CD4-positive, alpha-beta memory T cell (primary cell): ENCODE results near the gene GDF9. TPM values are rescaled to one million over a fixed set of nuclear protein-coding genes. Genes with fewer than 3 reads are reported as not detected.

ENCODE experiments used
- CTCF ChIA-PET: fragments of 350-600 bp; sonication (Branson Sonifier 250); formaldehyde crosslinking; loops from one replicate; lab custom pipeline; 2021; ENCODE audit warnings: inconsistent platforms; ENCODE audit not compliant: partially characterized antibody; lab: Charles Lee
- POLR2A ChIA-PET: fragments of 350-600 bp; sonication (Branson Sonifier 250); formaldehyde crosslinking; loops from one replicate; lab custom pipeline; 2021; ENCODE audit not compliant: partially characterized antibody; lab: Charles Lee
- DNase-seq, 5 donors: peaks; one replicate each; pipeline versions ENCODE4 v3.0.0 to v3.0.0-alpha.2; 2020 to 2022; ENCODE audit warnings: mixed read lengths in 1 of 5
- H3K27ac ChIP-seq: one replicate; pipeline ENCODE4 v1.7.0; 2013; ENCODE audit warnings: low read depth, low read length
- H3K27me3 ChIP-seq: 2 replicates; pipeline ENCODE4 v1.7.0; 2013; ENCODE audit warnings: mild to moderate bottlenecking, low read length, moderate library complexity; ENCODE audit not compliant: insufficient read depth
- H3K36me3 ChIP-seq: 2 replicates; pipeline ENCODE4 v1.7.0; 2013; ENCODE audit warnings: mild to moderate bottlenecking, low read length, moderate library complexity; ENCODE audit not compliant: insufficient read depth
- H3K4me1 ChIP-seq: 2 replicates; pipeline ENCODE4 v1.7.0; 2013; ENCODE audit warnings: mild to moderate bottlenecking, low read length, moderate library complexity; ENCODE audit not compliant: insufficient read depth
- H3K4me3 ChIP-seq, 2 donors: one replicate each; pipeline ENCODE4 v1.7.0; 2013; ENCODE audit warnings: low read length in 2 of 2, mild to moderate bottlenecking in 1 of 2
- H3K9me3 ChIP-seq, 2 donors: one replicate each; pipeline ENCODE4 v1.7.0; 2013; ENCODE audit warnings: low read length in 2 of 2, control low read depth in 1 of 2; ENCODE audit not compliant: control insufficient read depth in 1 of 2
- H3K27ac Mint-ChIP-seq, 7 donors: one replicate each; pipeline ENCODE4 v1.8.0; 2020 to 2021; ENCODE audit warnings: mixed read lengths in 7 of 7, mild to moderate bottlenecking in 6 of 7, inconsistent platforms in 3 of 7, moderate library complexity in 3 of 7
- H3K27me3 Mint-ChIP-seq, 2 donors: one replicate each; pipeline ENCODE4 v1.8.0; 2020 to 2021; ENCODE audit warnings: mixed read lengths in 2 of 2
- H3K36me3 Mint-ChIP-seq, 2 donors: one replicate each; pipeline ENCODE4 v1.8.0; 2020 to 2021; ENCODE audit warnings: mixed read lengths in 2 of 2, inconsistent platforms in 1 of 2, mild to moderate bottlenecking in 1 of 2
- H3K4me1 Mint-ChIP-seq, 4 donors: one replicate each; pipeline ENCODE4 v1.8.0; 2020 to 2021; ENCODE audit warnings: mixed read lengths in 4 of 4, mild to moderate bottlenecking in 1 of 4
- H3K4me3 Mint-ChIP-seq, 8 donors: one replicate each; pipeline ENCODE4 v1.8.0; 2020 to 2021; ENCODE audit warnings: mixed read lengths in 8 of 8, mild to moderate bottlenecking in 7 of 8, moderate library complexity in 6 of 8, inconsistent platforms in 3 of 8
- H3K9me3 Mint-ChIP-seq, 8 donors: one replicate each; pipeline ENCODE4 v1.8.0; 2020 to 2021; ENCODE audit warnings: mixed read lengths in 8 of 8, mild to moderate bottlenecking in 5 of 8, inconsistent platforms in 3 of 8, moderate library complexity in 1 of 8
- intact Hi-C: fragments of 100-400 bp; cut with micrococcal nuclease; formaldehyde crosslinking; loops from one replicate; pipeline ENCODE4 v1.15.1; 2023
- polyA plus RNA-seq, 2 donors: library from polyadenylated mRNA; unstranded; fragments of 300-500 nt; fragmentation: Illumina TruSeq; gene quantifications; one replicate each; pipeline ENCODE4 v1.2.3, GENCODE V29; 2021
- total RNA-seq, 2 experiments: library from RNA; stranded (reverse); gene quantifications; one replicate each; pipeline ENCODE4 v1.2.3, GENCODE V29; 2021

The GDF9 gene
- total and polyA plus RNA-seq, 4 experiments from 2014 or later: 0.13 to 1.9 (median 0.72) TPM

DNA sequence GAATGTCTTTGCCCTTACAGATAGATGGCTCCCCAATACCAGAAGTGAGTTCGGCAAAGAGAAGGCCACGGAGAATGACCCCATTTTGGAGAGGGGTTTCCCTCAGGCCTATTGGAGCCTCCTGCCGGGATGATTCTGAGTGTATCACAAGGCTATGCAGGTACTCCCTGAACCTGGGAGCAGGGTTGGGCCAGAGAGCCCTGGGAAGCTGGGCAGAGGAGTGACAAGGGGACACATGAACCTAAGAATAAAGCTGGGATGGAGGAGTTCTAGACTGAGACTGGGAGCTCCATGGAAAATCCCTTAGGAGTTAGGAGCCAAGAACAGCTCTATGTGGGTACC, 7.6 kb upstream of the GDF9 start:
- Mint-ChIP-seq H3K4me1 (no peaks in the 10 kb centered on the region), H3K27me3 (no peaks in the 10 kb centered on the region), H3K4me3 (no peak overlapping the region), H3K27ac (peak overlapping the region in 3 of 7 donors; percentile 24 to 68 (median 40)), H3K36me3 (peaks cover 15 to 54% of the 10 kb centered on the region in 2 donors), H3K9me3 (no peaks in the 10 kb centered on the region)
- intact Hi-C loops: no loop called here
- Histone ChIP-seq H3K27ac (no peak overlapping the region), H3K9me3 (no peaks in the 10 kb centered on the region), H3K36me3 (peaks cover 18% of the 10 kb centered on the region), H3K4me1 (no peaks in the 10 kb centered on the region), H3K27me3 (no peaks in the 10 kb centered on the region), H3K4me3 (no peak overlapping the region)
- CTCF ChIA-PET: no interaction called here
- POLR2A ChIA-PET: no interaction called here
- no peak for DNase-seq

GRCh38 chr5:132873119-132873929, 7.1 kb upstream of the GDF9 start, which contains the start of gene LEAP2:
TSS of gene LEAP2 (plus strand) at chr5:132873668. CDS start at chr5:132873695, 27 bp downstream.
- POLR2A ChIA-PET: no interaction called here
- no peak for DNase-seq
- no peak within 1 kb of the TSS for H3K27ac ChIP-seq
- Mint-ChIP-seq H3K4me3 (peak within 1 kb of the TSS in 1 of 8 donors; percentile 5), H3K4me1 (peaks cover 0 to 2% (median 0%) of the 10 kb centered on the region in 4 donors), H3K27ac (peak within 1 kb of the TSS in 6 of 7 donors; percentile 6 to 73 (median 52)), H3K36me3 (peaks cover 12 to 58% of the 10 kb centered on the region in 2 donors), H3K9me3 (no peaks in the 10 kb centered on the region), H3K27me3 (no peaks in the 10 kb centered on the region)
- H3K4me3 ChIP-seq: no peak within 1 kb of the TSS
- intact Hi-C loops: no loop called here
- H3K4me1 ChIP-seq: no peaks in the 10 kb centered on the region
- no peaks in the 10 kb centered on the region for H3K27me3 ChIP-seq
- CTCF ChIA-PET: no interaction called here
- H3K9me3 ChIP-seq: no peaks in the 10 kb centered on the region
- peaks cover 18% of the 10 kb centered on the region for H3K36me3 ChIP-seq

- H3K4me3 Mint-ChIP-seq: no peak overlapping the region
- no peaks in the 10 kb centered on the region for H3K27me3 ChIP-seq
- no peaks in the 10 kb centered on the region for H3K9me3 ChIP-seq
- H3K4me1 ChIP-seq: peaks cover 3% of the 10 kb centered on the region
- intact Hi-C loops: no loop called here
- peaks cover 14% of the 10 kb centered on the region for H3K36me3 ChIP-seq
- H3K4me1 Mint-ChIP-seq: peaks cover 0 to 3% (median 1%) of the 10 kb centered on the region in 4 donors
- H3K27ac ChIP-seq: no peak overlapping the region
- CTCF ChIA-PET: interaction anchor here (1.3 to 2.0 kb wide), 2 partner anchors 11 to 53 kb away, joined by 4 to 9 read pairs; no protein-coding TSS in a partner anchor
- POLR2A ChIA-PET: no interaction called here
- H3K27me3 Mint-ChIP-seq: no peaks in the 10 kb centered on the region
- no peak for DNase-seq
- H3K27ac Mint-ChIP-seq: peak overlapping the region in 6 of 7 donors; percentile 6 to 73 (median 36)
- no peaks in the 10 kb centered on the region for H3K9me3 Mint-ChIP-seq
- no peak overlapping the region for H3K4me3 ChIP-seq
- H3K36me3 Mint-ChIP-seq: peaks cover 12 to 56% of the 10 kb centered on the region in 2 donors
These were observed 6.5 kb upstream of the GDF9 start for GRCh38 chr5:132872788-132873118.

DNA sequence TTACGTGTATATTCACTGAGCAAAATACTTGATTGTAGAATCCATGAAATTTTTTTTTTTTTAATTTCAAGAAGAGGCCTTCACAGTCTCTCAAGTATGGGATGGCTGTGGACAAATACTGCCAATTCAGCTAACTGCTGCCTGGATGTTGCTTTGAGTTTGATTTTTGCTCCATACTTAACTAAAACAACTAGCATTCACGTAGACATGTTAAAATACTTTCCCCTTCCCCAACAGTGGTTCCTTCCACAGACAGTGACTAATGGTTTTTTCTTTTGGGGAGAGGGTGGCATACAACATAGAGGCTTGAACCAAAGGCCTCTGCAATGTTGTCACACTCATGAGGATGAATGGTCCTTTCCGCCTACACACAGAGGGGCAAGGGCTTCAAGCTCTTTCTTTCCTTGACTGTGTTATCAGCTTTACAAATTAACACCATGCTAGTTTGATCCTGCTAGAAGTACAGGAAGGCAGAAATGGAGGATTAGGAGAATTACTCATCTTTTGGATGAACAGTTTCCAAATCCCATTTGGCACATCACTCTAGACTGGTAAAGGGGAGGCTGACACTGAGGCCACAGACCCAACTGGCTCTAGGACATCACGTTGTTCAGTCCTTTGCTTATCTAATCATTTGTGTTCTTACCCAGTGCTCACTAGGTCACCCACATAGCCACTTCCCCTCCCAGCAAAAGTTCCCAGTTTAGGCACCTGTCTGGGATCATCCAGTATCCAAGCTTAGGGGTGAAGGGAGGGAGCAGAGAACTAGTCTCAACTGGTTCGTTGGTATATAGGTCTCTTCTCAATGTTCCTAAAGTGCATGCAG, 5.4 kb upstream of the GDF9 start:
- H3K27me3 ChIP-seq: no peaks in the 10 kb centered on the region
- no peaks in the 10 kb centered on the region for H3K9me3 Mint-ChIP-seq
- no peaks in the 10 kb centered on the region for H3K27me3 Mint-ChIP-seq
- H3K9me3 ChIP-seq: no peaks in the 10 kb centered on the region
- ChIA-PET POLR2A (interaction anchor here (0.5 to 1.1 kb wide), 2 partner anchors 180 to 196 kb away, joined by 3 to 4 read pairs; partner anchors contain the start of gene HSPA4), CTCF (interaction anchor here (1.3 to 2.0 kb wide), 2 partner anchors 12 to 52 kb away, joined by 4 to 9 read pairs; no protein-coding TSS in a partner anchor)
- H3K4me1 ChIP-seq: peaks cover 13% of the 10 kb centered on the region
- H3K36me3 Mint-ChIP-seq: peaks cover 12 to 57% of the 10 kb centered on the region in 2 donors
- DNase-seq: no peak
- peak overlapping the region; percentile 9 to 64 (median 30) for H3K27ac Mint-ChIP-seq
- no peak overlapping the region for H3K4me3 ChIP-seq
- H3K36me3 ChIP-seq: peaks cover 8% of the 10 kb centered on the region
- H3K4me3 Mint-ChIP-seq: no peak overlapping the region
- peaks cover 7 to 13% (median 9%) of the 10 kb centered on the region in 4 donors for H3K4me1 Mint-ChIP-seq
- intact Hi-C loops: no loop called here
- H3K27ac ChIP-seq: no peak overlapping the region

GRCh38 chr5:132870801-132871200, 4.5 kb upstream of the GDF9 start:
- H3K36me3 ChIP-seq: peaks cover 8% of the 10 kb centered on the region
- ChIA-PET POLR2A (interaction anchor here (0.5 to 1.1 kb wide), 2 partner anchors 181 to 196 kb away, joined by 3 to 4 read pairs; partner anchors contain the start of gene HSPA4), CTCF (interaction anchor here (2.0 kb wide), 1 partner anchor 12 kb away, joined by 9 read pairs; no protein-coding TSS in a partner anchor)
- H3K9me3 ChIP-seq: no peaks in the 10 kb centered on the region
- H3K4me3 ChIP-seq: no peak overlapping the region
- no peak overlapping the region for H3K27ac ChIP-seq
- Mint-ChIP-seq H3K9me3 (no peaks in the 10 kb centered on the region), H3K4me1 (peaks cover 14 to 22% (median 16%) of the 10 kb centered on the region in 4 donors), H3K4me3 (peak overlapping the region in 1 of 8 donors; percentile 15), H3K27ac (peak overlapping the region in 6 of 7 donors; percentile 47 to 74 (median 66)), H3K36me3 (peaks cover 12 to 58% of the 10 kb centered on the region in 2 donors), H3K27me3 (no peaks in the 10 kb centered on the region)
- peaks cover 16% of the 10 kb centered on the region for H3K4me1 ChIP-seq
- no peaks in the 10 kb centered on the region for H3K27me3 ChIP-seq
- intact Hi-C loops: no loop called here
- DNase-seq: no peak

DNA sequence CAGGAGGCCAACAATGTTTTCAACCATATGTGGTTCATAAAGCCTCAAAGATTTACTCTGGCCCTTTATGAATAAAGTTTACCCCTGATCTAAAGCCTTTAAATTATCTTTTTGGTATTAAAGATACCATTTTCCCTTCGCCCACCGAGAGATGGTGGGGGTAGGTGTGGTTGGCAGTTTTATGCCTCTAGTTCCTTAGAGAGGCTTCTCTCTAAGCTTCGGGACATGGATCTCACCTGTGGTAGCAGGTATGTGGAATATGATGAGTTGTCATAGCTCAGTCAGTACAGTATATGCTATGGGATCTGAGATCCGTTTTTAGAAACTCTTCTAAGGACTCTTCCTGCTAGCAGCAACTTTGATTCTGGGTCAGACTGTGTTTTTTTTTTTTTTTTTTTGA, 2.5 kb upstream of the GDF9 start:
- H3K27ac Mint-ChIP-seq: peak overlapping the region; percentile 68 to 100 (median 79)
- Histone ChIP-seq H3K27ac (no peak overlapping the region), H3K4me1 (peaks cover 21% of the 10 kb centered on the region), H3K36me3 (peaks cover 8% of the 10 kb centered on the region), H3K4me3 (no peak overlapping the region), H3K27me3 (no peaks in the 10 kb centered on the region), H3K9me3 (no peaks in the 10 kb centered on the region)
- CTCF ChIA-PET: interaction anchor here (0.7 to 4.3 kb wide), 3 partner anchors 15 to 594 kb away, joined by 4 to 23 read pairs (median 6); partner anchors contain the start of gene SHROOM1
- no peak for DNase-seq
- peaks cover 18 to 29% (median 22%) of the 10 kb centered on the region in 4 donors for H3K4me1 Mint-ChIP-seq
- H3K4me3 Mint-ChIP-seq: peak overlapping the region in 6 of 8 donors; percentile 40 to 99 (median 61)
- no peaks in the 10 kb centered on the region for H3K27me3 Mint-ChIP-seq
- POLR2A ChIA-PET: interaction anchor here (0.9 to 1.2 kb wide), 2 partner anchors 8 to 18 kb away, joined by 3 read pairs; no protein-coding TSS in a partner anchor
- H3K36me3 Mint-ChIP-seq: peaks cover 12 to 47% of the 10 kb centered on the region in 2 donors
- intact Hi-C loops: loop anchor here (5.0 kb wide), 1 partner anchor 121 kb away; the partner anchor contains the start of gene CCNI2
- no peaks in the 10 kb centered on the region for H3K9me3 Mint-ChIP-seq
